SKM-1 (cell line): ENCODE results near the gene OR4B1.
"Not testable (repeated sequence)": the region's sequence is repeated elsewhere in the genome, so short reads cannot be mapped to it uniquely, and the experiment has no call there.

Experiments
- DNase-seq: peaks from one replicate; lab custom pipeline; 2025; ENCODE audit not compliant: unreplicated experiment; lab: John Stamatoyannopoulos, UW

Gene OR4B1, protein sequence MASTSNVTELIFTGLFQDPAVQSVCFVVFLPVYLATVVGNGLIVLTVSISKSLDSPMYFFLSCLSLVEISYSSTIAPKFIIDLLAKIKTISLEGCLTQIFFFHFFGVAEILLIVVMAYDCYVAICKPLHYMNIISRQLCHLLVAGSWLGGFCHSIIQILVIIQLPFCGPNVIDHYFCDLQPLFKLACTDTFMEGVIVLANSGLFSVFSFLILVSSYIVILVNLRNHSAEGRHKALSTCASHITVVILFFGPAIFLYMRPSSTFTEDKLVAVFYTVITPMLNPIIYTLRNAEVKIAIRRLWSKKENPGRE

DNA sequence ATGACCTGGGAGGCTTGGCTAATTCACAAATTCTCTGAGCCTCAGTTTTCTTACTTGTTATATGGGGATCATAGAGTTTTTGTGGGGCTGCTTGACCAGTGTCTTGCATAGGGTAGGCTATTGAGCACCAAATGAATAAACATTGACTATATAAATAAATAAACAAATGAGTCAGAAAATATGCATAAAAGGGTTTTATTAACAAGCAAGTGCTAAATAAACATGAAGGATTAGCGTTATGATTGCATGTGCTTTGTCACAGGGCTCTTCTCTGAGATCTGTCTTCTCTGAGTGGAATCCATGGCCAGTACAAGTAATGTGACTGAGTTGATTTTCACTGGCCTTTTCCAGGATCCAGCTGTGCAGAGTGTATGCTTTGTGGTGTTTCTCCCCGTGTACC lies at the start of gene OR4B1:
Gene OR4B1, plus strand, starts transcription at position 301 of the 400 bp plus-strand sequence. Its CDS starts 0 bp downstream, at position 301.
- DNase-seq, result no peak

DNA sequence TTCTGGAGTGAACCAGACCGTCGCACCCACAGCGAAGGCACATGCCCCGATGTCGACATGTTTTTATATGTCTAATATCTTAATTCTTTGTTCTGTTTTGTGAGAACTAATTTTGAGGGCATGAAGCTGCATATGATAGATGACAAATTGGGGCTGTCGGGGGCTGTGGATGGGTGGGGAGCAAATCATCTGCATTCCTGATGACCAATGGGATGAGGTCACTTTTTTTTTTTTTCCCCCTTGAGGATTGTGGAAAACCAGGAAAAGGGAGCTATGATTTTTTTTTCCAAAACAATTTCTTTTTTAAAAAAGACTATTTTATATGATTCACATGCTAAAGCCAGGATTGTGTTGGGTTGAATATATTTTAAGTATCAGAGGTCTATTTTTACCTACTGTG lies 49.2 kb upstream of the OR4B1 start:
- DNase-seq, result no peak

DNA sequence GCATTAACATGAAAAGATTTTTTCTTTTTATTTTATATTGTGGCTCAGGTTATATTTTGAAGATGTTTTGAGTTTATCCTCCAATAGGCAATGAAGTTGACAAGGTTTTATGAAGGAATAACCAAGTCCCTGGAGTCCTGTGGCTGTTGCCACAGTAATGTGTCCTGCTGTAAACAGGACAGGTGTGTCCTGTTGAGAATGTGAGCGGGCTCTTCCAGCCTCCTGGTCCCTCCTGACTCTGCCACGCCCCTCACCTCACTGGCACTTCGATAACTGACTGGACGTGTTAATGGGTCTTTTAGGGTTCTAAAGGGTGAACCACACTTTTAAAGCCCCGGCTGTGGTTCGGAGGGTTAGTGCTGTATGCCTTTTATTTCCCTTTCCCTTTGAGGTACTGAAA lies 47.8 kb upstream of the OR4B1 start:
- no peak for DNase-seq

DNA sequence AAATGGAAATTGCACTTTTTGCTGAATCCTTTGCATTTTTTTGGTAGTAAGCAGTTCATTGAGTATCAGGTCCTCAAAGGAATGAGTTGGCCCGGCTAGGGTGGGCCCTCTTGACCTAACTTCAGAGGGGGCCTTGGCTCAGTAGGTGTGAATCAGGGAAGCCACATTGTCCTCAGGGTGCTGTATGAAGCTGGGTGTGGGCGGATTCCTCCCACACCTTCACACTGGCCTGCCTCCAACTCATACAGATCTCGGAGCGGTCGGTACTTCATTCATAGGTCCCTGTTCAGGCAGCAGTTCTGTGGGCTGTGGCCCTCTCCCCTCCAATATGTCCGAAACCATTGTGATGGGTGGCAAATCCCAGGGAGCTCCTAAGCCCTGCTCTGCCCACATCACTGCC lies 47.4 kb upstream of the OR4B1 start:
- DNase-seq, result no peak

DNA sequence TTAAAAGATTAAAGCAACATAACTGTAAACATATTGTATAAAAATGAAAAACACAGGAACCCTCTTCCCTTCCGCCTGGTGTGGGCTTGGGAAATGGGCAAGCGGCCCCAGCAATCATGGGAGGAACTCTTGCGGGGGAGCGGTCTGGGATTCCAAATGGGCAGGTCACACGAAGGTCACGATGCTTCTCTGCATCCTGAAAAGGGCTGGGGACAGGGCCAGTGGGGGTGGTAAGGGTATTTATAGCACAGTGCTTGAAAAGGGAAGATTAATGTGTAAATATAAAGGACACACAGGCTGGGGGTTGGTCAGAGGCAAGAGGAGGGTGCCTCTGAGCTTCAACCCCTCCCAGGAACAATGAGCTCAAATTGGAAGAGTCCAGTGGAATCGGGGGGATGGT lies 46.9 kb upstream of the OR4B1 start:
- no peak for DNase-seq

DNA sequence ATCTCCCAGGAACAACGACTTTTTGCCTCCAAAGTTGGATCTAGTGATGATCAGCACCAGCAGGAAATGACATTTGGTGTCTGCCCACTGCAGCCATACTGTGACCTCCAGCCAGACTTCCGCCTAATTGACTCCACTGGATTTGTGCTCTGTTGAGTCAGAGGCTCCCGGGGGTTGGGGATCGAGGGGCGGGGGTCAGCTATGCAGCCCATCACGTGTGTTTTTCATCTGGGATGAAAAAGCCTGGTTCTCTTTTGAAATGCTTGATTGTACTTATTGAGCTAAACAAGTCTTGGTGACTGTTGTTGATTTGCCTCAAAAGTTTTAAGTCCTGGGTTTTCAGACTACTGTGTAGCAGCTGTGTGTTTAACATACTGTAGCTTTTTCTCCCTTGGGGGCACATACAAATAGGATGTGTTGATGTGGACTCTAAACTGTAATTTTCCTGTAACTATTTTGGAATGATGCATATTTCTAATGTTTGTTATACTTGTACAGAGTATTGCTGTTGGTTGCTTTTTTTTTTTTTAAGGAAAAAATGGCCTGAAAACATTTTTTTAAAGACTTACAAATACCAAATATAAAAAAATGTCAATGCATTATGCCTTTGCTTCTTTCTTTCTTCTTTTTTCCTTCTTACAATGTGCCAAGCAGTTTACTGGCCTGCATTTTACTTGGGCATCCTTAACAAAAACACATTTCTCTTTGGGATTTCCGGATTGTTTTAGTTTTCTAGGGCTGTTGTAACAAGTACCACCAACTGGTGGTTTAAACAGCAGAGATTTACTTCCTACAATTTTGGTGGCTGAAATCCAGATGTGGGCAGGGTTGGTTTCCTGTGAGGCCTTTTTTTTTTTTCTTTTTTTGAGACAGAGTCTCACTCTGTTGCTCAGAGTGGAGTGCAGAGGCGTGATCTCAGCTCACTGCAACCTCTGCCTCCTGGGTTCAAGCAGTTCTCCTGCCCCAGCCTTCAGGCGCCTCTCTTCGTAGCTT lies 46.1 kb upstream of the OR4B1 start:
- no peak for DNase-seq

DNA sequence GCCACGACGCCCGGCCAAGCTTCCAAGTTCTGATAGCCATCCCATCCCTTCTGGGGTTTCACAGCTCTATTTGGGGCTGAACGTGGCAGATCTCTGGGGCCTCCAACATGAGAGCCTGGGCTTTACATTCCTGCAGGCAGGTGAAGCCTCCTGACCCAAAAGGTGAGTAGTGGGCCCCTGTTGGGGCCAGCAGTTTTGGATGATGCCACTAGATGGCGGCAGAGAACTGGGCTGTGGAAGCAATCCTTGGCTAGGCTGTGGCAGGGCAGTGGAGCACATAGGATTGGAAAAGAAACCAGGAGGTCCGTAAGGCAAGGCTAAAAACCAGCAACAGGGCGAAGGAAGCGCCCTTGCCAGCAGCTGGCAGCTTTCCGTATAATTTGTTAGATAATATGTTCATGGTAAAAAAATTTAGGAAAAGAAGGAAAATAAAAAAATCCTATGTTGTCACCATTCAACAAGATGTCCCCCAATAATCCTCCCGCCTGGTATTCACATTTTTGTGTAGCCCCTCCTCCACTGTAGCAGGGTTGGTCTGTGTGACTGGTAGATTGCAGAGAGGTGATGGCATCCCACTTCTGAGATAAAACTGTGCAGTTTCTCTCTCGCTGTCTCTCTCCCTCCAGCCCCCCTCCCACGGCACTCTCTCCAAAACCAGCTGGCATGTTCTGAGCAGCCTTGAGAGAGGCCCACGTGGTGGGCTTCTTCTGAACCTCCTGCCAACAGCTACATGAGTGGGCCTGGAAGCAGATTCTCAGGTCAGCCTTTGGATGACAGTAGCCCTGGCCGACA lies 43.6 kb upstream of the OR4B1 start:
- DNase-seq, result peak; percentile 30

DNA sequence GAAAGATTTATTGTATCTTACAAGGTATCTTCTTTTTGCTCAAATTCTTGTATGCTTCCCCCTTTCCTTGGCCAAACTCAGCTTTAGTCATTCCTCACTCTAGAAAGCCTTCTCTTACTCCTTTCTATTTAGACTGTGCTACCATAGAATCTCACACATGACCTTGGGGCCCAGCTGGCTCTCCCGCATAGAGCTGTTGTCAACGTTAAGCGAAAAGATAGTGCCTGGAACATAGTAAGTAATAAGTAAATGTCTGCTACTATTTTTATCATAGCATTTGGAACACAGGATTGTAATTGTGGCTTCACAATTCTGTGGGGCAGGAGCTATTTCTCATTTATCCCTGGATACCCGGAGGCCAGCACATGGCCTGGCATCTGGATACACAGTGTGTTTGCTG lies 38.9 kb upstream of the OR4B1 start:
- DNase-seq, result no peak

DNA sequence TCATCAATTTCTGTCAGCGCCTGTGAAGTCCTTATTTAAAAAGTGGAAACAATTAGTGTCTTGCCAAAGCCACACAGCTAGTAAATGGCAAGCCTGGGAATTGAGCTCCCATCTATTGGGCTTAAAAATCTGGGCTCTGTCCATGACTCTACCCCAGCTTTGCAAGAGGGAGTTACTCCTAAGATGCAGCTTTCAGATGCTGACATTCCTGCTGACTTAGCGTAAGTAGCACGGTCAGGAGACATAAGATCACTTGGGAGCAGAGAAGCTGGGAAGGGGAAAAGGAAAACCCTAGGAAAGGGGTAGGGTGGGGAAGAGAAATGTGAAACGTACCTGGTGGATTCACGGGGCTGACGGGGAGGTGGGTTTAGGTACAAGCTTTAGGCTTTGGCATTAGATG lies 36.0 kb upstream of the OR4B1 start:
- DNase-seq, result no peak

DNA sequence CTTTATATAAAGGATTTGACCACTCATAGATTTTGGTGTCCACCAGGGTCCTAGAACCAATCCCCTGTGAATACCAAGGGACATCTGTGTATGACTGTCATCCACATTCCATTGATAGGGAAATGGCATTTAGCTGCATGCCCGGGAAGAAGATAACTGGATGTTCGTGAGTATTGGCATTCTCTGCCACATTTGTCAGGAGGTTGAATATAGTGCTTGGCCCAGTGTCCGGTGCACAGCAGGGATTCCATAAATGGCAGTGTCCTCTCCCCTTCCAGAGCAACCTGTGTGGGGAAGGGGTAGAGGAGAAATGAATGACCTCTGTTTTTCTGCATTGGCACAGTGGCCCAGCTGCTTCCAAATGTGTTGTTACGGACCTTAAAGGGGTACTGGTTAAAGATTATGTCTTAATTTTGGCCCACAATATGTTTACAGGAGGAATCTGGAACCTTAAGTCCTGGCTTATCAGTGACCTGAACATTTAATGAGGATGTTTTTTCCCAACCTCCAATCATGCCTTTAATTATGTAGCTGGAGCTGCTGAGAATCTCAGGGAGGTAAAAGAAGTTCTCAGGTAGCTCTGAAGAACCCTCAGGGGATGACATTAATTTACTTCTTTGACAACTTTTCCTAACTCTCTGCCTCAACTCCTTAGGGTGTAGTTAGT lies 33.6 kb upstream of the OR4B1 start:
- DNase-seq, result no peak

DNA sequence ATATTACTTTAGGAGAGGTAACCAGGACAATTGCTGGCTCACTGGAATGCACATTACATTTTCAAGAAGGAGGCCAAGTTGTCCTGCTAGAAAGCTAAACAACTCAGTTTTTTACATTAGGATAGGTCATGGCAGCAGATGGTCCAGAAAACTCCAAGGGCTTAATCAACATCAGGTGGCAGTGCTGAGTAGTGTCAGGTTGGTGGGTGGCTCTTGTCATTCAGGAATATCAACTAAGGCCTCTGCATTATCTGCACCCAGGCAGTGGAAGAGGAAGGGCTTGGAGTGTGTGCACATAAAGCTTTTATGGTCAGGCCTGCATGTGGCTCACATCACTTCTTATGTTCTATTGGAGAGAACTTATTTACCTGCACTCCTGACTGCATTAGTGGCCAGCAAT lies 32.2 kb upstream of the OR4B1 start:
- DNase-seq, result no peak

DNA sequence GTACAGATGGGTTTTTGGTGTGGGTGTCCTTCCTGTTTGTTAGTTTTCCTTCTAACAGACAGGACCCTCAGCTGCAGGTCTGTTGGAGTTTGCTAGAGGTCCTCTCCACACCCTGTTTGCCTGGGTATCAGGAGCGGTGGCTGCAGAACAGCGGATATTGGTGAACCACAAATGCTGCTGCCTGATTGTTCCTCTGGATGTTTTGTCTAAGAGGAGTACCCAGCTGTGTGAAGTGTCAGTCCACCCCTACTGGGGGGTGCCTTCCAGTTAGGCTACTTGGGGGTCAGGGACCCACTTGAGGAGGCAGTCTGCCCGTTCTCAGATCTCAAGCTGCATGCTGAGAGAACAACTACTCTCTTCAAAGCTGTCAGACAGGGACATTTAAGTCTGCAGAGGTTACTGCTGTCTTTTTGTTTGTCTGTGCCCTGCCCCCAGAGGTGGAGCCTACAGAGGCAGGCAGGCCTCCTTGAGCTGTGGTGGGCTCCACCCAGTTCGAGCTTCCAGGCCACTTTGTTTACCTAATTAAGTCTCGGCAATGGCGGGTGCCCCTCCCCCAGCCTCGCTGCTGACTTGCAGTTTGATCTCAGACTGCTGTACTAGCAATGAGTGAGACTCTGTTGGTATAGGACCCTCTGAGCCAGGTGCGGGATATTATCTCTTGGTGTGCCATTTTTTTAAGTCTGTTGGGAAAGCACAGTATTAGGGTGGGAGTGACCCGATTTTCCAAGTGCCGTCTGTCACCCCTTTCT lies 25.5 kb upstream of the OR4B1 start:
- not testable (repeated sequence) for DNase-seq

DNA sequence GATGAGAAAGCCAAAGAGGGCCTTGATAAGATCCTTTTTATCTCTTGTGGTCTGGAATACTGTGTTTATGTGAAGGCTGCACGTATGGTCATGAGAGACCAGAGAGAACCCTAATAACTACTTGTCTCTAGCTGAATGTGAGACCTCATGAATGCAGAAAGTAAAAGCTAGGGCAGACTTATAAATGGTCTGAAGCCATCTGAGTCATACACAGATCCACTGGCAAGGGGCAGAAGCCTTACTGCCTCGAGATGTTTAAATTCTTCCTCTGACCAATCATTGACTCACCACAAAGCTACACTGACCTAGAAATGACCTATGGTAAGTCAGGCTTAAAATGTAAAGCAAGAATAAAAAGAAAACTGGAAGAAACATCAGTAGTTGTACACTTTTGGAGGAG lies 22.7 kb upstream of the OR4B1 start:
- no peak for DNase-seq

DNA sequence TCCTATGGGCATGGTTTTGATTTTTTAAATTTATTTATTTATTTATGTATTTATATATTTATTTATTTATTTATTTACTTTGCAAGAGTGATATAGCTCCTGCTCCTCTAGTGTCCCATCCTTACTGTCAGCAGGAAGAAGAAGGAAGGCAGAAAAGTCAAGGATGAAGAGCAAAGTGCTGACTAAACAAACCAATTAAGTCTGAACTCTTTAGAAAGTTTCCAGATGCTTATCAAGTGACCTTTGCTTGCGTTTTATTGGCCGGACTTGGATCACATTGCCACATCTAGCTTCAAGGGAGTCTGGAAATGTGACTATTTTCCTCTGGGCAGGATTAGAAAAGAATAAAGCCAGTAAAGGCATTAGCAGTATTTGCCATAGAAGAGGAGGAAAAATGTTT lies 8.7 kb upstream of the OR4B1 start:
- no peak for DNase-seq

DNA sequence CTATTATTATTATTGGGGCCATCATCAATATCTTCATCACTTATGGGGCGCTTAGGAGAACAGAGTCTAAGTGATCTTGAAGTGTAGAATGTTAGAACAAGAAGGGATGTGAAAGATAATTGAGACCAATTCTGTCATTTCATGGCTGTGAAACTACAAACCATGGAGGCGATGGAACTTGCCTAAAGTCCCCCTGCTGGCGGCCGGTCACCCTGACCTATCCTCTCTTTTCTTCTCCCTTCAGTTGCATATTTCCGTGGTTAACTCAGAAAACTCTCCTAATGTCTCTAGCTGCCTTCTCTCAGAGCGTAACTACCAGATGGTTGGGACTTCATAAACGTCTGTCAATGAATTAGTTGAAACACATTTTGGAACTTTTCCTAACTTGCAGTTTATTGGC lies 6.6 kb upstream of the OR4B1 start:
- no peak for DNase-seq

DNA sequence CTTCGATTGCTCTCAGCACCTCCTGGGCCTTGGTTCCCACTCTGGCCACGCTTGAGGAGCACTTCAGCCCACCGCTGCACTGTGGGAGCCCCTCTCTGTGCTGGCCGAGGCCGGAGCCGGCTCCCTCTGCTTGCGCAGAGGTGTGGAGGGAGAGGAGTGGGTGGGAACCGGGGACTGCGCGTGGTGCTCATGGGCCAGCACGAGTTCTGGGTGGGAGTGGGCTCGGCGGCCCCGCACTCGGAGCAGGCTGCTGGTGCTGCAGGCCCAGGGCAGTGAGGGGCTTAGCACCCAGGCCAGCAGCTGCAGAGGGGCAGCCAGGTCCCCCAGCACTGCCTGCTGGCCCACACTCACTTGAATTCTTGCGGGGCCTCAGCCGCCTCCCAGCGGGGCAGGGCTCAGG lies 12.2 kb downstream of the OR4B1 start:
- DNase-seq, result no peak

DNA sequence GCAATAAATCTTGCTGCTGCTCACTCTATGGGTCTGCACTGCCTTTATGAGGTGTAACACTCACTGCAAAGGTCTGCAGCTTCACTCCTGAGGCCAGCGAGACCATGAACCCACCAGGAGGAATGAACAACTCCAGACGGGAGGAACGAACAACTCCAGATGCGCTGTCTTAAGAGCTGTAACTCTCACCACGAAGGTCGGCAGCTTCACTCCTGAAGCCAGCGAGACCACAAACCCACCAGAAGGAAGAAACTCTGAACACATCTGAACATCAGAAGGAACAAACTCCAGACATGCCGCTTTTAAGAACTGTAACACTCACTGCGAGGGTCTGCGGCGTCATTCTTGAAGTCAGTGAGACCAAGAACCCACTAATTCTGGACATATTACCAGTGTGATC lies 13.4 kb downstream of the OR4B1 start:
- not testable (repeated sequence) for DNase-seq

DNA sequence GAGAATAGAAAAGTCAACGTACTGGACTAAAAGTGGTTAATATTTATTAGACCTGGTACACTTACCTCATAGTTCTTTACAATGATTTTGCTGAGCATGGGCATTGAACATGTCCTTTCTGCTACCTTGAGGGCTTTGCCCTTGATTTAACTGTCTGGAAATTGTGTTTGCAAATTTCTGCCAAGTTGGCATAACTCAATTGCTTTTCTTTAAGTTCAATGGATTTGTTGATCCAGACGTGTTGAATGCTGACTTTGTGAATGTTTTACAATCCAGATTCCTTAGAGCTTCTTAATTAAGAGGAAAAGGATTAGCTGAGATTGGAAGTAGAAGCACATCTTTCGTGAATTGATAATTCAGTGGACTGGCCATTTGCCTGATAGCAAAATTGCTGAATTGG lies 21.1 kb downstream of the OR4B1 start:
- no peak for DNase-seq

DNA sequence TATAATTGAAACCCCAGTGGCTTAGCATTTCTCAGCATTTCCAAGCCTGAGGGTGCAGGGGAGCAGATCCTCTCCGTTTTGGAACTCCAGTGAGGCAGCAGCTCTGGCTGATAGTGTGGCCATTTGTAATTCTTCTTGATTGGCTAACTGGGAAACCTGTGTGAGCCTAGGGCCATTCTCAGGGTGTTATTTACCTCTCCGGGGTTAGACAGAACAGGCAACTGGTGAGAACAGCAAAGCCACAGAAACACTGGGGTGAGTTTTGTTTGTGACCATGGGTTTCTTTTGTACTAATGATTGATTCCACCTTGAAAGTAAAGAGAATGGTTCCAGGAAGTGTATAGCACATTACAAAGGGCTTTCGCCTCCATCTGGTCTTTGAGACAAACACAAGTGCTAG lies 25.9 kb downstream of the OR4B1 start:
- DNase-seq, result no peak

DNA sequence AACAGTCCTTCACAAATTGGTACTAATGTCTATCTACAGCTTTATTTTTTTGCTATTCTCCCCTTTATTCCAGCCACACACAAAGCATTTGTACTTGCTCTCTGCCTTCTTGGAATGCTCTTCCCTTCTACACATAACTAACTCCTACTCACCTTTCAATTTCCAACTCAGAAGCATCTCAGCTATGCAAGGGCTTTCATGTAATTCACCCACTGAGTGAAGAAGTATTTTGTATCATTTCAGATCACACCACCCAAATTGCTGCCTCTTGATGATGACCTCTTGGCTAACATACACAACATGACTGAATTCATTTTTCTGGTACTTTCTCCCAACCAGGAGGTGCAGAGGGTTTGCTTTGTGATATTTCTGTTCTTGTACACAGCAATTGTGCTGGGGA lies 28.2 kb downstream of the OR4B1 start, which contains the start of gene OR4X2:
Gene OR4X2, plus strand, starts transcription at position 301 of the 400 bp plus-strand sequence. Its CDS starts 0 bp downstream, at position 301.
- DNase-seq, result no peak
